Activated CD8-positive, alpha-beta memory T cell treated with anti-CD3 and anti-CD28 coated beads for 1 hour (primary cell): ENCODE data around the gene SOCS3.
A peak's percentile ranks its signal among the peaks of the same experiment; 100 is the strongest.

Experiments used
- DNase-seq, 2 donors: peaks; one replicate each; pipeline ENCODE4 v3.0.0-alpha.2; 2020; ENCODE audit warnings: low read depth in 1 of 2; ENCODE audit errors: extremely low read depth in 1 of 2

SOCS3 gene

DNA sequence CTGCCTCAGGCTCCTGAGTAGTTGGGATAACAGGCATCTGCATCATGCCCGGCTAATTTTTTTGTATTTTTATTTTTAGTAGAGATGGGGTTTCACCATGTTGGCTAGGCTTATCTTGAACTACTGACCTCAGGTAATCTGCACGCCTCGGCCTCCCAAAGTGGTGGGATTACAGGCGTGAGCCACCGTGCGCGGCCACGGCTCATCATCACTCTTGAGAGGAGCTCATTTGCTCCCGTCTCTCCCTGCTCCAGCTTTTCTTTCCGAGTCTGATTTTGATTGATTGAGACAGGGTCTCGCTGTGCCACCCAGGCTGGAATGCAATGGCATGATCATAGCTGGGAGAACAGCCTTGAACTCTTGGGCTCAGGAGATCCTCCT is 31.2 kb upstream of the SOCS3 start:
- DNase-seq: no peak

DNA sequence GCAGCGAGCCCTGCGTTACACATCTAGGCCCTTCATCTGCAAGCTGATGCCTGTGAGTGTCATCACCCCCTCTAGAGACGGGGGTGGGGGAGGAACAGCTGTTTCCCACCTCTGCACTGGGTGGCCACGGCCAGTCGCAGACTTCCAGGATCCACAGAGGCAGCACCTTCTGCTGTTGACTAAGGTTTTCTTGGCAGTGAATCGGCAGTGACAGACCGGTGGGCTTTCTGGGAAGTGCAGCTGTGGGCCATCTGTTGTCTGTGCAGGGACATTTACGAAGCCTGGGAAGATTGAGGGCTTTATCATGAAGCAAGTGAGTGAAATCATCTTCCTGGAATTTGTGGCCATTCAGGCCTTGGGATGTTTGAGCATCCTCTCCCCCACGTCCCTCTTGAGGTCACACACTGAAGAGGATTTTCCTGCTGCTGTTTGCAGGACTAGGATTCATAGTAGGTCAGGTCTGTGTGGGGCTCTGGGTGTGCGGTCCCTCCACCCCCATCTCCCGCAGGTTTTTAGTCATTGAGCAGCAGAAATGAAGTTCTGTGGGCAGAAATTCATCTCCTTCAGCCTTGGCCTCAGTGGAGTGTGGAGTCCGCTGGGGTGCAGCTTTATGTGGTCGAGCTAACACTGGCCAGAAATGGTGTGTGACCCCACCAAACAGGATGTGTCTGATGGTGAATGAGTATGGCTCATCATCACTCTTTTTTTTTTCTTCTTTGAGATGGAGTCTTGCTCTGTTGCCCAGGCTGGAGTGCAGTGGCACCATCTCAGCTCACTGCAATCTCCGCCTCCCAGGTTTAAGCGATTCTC is 30.6 kb upstream of the SOCS3 start:
- no peak for DNase-seq

DNA sequence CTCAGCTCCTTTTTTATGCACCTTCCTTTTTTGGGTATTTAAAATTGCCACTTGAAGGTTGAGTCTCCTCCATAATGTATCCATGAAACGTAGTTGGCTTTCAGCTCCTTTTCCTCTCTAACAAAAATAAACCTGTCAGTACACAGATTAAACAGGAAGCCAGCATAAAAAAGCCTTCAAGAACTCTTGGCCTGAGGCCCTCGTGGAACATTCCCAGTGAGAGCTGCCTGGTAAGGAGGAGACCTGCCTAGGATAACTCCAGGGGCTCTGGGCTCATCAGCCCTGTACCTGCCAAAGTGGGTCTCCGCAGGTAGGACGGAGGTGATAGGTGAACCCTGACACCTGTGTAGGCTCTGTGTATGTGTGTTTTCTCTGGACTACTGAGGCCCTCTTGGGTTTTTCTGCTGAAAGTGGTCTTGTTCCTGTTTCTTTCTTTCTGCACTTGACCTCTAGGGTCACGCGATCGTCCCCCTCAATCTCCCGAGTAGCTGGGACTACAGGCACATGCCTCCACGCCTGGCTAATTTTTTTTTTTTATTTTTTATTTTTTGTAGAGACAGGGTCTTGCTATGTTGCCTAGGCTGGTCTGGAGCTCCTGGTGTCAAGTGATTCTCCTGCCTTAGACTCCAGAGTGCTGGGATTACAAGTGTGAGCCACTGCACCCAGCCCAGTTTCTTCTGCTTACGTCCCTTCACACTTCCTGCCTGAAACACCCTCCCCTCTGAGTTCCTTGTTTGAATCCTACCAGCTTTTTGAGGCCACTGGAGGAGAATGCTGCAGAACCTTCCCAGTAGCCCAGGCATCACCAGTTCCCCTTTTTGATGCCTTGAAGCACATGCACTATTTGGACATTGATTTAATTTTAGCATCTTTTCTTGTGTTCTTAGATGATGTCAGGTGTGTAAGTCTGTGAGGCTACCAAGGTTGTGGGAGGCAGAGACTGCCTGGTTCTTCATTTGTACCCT is 28.4 kb upstream of the SOCS3 start:
- DNase-seq: no peak

DNA sequence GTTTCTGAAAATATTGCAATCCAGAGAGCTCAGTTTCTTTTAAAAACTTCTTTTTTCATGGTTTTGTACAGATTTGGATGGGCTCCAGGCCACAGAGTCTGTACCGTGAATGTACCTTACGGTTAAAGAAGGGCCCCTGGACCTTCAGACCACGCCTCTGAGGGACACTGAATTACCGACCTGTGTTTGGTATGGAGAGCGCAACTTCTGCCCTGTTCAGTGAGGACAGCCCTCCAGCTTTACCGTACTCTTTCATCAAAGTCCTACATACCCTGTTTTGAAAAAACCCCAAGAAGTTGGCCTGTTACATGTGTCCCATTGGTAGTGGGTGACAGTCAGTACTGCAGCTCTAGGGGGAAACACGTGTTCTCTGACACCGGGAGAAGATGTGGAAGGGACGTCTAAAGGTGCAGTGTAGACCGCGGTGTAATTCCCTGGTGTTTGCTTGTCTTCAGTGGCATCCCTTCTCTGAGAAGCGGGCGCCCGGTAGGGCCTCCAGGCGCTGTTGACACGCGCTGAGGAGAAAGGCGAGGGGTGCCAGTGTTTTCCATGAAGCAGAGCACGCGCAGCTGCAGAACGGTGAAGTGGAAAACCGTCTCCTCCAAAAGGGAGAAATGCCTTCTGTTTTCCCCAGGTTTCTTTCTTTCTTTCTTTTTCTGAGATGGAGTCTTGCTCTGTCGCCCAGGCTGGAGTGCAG is 24.8 kb upstream of the SOCS3 start:
- no peak for DNase-seq

DNA sequence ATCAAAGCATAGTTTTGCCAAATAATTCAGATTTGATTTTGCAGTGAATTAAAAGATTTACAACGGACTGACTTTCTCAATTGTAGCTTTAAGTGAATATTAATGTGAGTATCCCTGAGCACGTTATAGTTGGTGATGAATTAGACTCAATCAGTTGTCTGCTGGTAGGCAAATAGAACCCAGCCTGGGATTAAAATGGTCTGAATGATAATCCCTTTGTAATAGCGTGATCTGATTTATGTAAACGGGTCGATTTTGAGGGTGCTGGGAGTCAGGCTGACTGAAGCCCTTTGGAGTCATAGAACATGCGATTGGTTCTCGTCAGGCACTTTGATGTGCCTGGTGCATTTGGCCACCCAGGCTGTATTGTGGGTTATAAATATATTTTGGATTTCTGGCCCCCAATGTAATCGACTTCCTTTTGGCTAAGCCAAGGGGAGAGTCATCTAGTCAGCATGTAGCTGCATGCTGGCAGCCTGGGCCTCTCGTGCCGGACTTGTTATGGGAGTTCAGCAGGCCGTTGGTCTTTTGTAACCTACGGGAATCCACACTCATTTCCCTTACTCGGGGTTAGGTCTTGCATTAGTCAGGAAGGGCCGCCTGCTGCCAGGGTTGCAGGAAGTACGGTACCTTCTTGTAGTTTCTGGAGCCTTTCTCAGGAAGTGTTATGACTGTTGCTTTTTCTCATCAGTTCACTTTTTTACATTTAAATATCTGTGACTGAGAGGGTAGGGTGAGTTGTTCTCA is 24.0 kb upstream of the SOCS3 start:
- DNase-seq: no peak

DNA sequence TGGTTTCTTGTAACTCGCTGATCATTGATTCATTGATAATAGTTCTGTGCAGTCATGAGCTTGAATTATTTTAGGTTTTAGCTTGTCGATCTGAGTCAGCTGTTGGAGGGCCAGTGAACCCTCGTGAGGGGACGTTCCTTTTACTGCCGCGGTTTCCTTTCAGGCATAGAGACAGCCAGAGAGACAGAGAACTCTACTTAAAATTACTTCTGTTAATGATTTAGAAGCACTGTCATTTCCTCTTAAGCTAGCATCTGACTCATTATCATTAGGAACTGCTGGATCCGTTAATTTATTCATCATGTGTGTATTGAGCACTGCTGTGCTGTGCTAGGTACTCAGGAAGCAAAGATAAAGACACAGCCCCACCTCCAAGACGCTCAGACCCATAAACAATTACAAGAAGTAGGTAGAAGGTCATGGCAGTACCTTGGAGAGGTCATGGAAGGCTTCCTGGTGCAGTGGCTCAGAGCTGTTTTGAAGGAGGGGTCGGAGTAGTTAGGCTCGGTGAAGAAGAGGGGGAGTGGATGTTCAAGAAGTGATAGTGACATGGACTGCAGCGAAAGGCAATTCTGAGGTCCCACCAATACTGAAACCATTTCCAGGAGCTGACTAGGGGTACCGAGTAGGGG is 21.8 kb upstream of the SOCS3 start:
- DNase-seq: no peak

DNA sequence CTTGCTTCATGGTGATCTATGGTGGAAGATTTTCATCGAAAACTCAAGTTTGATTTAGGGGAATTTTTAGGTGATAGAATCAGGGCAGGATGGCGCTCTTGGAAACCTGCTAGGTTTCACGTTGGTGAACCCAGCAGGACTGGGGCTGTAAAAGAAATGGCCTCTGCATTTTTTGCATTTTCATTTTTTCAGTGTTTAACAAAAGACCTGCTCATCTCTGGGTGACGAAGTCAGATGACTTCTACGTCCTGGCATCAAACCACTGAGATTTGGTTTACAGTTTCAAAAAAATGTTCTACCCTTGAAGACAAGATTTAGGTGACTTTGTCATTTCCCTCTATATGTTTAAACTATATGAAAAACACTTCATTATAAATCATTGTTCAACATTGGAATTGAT is 20.5 kb upstream of the SOCS3 start:
- DNase-seq: no peak

DNA sequence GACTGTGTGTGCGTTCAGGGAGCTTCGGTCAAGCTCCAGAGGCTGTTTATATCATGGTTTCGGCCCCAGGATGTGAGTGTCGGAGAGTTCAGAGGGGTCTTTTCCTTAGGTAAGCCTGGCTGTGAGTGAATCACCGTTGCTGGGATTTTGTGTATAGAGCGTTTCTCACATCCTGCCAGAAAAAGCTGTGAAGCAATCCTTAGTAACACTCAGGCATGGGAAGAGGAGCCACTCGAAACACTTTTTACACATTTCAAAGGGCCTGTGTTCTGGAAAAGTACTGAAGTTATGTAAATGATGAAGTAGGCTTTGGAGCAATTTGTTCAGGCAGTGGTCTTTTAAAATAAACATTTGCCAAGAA is 19.2 kb upstream of the SOCS3 start:
- no peak for DNase-seq

DNA sequence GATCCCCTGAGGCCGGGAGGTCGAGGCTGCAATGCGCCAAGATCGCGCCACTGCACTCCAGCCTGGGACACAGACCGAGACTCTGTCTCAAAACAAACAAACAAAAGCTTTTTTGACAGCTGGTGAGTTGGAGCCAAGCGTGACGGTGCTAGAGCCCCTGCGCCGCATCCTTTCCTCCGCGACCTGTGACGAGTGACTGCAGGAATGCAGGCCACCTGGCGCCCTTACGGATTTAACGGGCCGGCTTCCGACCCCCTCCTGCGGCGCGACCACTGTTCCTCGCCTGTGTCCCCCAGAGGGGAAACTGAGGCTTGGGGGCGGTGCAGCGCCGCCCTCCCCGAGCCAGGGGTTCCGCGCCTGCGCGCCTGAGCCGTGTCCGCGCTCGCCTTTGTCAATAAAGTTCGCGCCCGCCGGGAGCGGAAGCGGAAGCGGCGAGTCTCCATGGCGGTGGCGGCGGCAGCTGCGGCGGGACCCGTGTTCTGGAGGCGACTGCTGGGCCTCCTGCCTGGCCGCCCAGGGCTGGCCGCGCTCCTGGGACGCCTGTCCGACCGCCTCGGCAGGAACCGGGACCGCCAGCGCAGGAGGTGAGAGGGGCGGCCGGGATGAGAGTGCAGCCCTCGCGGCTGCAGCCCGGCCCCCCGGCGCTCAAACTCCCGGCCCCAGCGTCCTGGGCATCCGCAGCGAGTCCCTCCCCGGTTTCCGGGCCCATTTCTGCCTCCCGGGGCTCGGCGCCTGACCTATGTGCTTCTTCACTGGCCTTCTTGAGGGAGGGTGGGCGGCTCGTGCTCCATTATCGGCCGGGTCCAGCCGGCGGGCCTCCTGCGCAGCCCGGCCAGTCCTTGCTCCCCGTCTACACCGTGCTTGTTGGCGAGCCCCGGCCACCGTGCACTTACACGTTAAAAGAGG is 18.6 kb upstream of the SOCS3 start, which contains the start of gene PGS1:
TSS of gene PGS1 (plus strand) at position 425 of the 906 bp plus-strand sequence. CDS start at position 442, 17 bp downstream.
- peak in 1 of 2 donors; percentile 73 for DNase-seq

DNA sequence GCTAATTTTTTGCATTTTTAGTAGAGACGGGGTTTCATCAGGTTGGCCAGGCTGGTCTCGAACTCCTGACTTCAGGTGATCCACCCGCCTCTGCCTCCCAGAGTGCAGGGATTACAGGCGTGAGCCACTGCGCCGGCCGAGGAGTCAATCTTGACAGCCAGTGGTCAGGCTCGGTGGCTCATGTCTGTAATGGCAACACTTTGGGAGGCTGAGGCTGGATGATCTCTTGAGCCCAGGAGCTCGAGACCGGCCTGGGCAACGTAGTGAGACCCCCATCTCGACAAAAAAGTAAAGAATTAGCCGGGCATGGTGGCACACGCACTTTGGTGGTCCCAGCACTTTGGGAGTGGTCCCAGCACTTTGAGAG is 18.0 kb upstream of the SOCS3 start:
- DNase-seq: no peak

DNA sequence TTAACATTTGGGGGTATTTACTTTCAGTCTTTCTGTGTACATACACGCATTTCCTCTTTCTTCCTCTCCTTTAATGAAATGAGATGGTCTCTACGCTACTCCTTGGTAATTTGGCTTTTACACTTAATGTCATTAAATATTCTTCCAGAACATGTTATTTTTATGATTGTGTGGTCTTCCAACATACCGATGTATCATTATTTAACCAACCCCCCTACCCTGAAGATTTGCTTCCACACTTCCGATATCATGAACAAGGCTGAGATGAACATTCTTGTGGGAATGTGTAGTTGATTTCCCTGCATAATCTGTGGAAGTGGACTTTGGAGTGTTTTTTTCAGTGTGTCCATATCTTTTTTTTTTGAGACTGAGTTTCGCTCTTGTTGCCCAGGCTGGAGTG is 16.3 kb upstream of the SOCS3 start:
- no peak for DNase-seq

DNA sequence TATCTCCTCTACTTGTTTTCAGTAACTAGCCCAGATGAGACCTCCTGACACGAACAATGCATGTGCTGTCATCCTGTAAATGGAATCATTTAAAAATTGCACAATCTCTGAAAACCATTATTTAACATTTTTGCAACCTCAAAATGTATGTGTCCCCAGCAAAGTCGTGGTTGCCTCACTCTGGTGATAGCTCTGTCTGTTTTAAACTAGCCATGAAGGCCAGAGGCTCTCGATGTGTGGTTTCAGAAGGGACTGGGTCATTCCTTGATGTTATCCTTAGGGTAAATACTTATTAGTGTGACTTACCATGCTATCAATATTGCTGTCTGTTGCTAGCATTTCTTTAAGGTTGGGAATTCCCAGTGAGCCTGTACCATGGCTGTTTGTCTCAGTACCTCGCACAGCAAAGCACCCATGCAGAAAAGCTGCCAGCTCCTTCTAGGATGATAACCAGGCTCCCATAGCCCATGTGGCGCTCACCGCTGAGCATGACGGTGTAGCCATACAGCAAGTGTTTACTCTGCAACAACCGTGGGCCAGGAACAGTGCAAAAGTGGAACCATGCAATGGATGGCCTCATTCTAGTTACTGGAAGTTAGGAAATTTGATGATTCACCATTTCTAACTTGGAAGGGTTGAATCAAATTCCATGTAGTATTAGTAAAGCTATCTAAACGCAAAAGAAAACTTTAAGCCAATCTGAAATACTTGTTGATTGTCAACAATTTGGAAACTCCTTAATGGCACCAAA is 15.7 kb upstream of the SOCS3 start:
- no peak for DNase-seq

DNA sequence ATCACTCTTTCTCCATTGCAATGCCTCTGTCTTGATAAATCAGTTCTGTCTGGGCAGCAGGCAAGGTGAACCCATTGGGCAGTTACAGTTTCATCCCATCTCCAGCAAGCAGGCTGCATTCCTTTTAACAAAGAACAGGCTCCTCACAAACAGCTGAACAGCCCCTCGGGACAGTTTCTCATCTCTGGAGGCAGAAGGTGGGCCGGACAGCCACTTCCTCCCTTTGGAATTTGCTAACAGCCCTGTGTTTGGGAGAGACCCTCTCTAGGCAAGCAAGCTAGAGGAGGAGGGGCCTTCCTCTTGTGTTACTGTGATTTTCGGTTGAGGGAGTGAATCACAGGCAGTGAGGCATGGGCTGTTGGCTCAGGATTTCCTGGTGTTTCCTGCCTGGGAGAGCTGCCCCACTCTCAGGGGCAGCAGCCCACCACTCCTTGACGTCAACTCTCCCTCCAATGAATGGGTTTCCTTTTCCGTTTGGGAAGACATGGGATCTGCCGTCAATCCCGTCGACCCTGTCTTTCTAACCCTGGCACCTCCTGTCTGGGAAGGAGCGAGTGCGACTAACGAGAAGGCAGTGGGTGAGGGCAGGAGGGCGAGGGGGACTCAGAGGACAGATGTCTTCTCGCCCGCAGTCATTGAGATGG is 14.9 kb upstream of the SOCS3 start:
- DNase-seq: no peak

DNA sequence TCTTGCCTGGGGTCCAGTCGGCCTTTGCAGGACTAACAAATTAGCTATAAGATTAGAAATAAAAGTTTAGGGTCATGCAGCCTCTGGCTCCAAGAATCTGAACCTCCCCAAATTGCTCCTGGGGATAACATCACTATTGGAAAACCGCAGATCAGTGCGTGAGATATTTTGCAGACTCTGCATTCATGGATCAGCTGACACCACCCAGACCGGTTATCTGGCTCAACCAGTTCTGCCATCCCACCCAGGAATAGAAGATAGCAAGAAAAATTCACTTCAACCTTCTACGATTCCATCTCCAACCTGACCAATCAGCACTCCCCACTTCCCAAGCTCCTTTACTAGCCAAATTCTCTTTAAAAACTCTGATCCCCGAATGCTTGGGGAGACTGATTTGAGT is 14.3 kb upstream of the SOCS3 start:
- no peak for DNase-seq

DNA sequence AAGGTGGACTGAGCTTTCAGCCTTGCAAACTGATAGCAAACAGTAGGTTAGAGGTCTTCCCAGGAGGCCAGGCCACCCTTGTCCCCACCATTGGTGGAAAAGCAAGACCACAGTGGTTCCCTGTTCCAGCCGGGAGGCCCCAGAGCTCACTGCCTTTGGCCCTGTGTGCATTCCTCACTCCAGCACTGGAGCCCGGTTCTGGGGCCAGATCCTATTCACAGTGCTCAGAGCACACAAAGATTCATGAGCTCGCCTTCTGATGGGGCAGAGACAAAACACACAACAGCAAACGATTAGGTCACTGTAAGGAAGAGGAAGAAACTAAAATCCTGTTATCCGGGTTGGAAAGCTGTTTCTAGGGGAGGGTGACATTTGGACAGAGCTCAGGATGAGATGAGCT is 13.0 kb upstream of the SOCS3 start:
- DNase-seq: no peak

DNA sequence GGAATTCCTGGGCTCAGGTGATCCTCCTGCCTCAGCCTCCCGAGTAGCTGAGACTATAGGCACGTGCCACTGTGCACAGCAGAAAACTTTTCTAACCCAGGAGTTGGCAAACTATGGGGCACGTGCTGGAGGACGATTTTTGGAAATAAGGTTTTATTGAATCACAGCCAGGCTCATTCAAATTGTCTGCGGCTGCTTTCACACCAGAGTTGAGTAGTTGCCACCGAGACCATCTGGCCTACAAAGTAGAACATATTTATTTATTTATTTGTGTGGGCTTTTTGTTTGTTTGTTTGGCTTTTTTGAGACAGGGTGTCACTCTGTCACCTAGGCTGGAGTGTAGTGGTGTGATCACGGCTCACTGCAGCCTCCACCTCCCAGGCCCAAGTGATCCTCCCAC is 11.2 kb upstream of the SOCS3 start:
- no peak for DNase-seq

DNA sequence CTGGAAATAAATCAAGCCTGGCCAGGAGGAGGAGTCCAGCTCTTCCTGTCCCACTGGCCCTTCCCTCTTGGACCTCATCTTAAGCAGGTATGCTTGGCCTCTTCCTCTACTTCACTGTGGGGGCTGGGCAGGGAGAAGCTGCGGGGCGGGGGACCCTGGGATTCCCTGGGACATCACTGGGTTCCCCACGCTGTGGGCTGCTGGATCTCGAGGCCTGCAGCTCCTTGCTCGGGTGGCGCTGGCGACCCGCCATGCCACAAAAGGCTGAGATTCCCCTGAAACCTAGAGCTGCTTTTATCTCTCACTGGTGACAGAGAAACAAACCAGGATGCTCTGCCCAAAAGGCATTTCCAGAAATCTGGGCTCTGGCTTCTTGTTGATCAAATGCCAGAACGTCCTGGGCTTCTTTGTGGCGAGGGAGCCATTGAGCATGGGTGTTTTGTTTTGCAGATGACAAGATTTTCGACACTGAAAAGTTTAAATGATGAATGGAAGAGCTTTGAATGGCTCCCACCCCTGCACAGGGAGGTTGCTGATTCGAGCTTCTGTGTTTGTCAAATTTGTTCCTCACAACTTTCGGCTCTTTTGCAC is 10.0 kb upstream of the SOCS3 start:
- no peak for DNase-seq
